Lower leg skin (tissue), 3 donors: ENCODE data around the gene XPC.

Source experiments
- CTCF ChIP-seq, 3 donors: fragments of 450-650 bp; IDR thresholded peaks; one replicate each; pipeline ENCODE4 v1.5.1; 2016; ENCODE audit warnings: antibody characterized with exemption in 3 of 3, mild to moderate bottlenecking in 3 of 3, moderate library complexity in 2 of 3
- POLR2A ChIP-seq, 2 donors: fragments of 450-650 bp; IDR thresholded peaks; one replicate each; pipeline ENCODE4 v1.6.1; 2016 to 2017; ENCODE audit warnings: antibody characterized with exemption in 2 of 2, mild to moderate bottlenecking in 1 of 2, moderate library complexity in 1 of 2

DNA sequence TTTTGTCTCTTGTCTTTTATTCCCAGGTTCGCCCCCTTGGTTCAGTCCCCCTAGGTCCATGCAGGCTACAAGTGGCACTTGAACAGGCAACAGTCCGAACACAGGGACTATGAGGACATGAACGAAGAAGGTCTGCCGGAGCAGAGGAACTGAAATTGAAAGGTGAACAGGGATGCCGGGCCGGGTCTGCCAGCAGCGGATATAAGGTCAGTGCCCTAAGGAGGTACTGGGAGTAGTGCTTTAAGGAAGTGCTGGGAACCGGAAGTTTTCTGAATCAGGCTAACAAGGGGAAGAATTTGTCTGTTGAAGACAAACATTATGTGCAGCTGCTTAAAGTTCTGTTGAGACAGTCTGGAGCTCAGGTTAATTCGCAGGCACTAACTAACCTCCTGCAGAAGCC lies 47.0 kb upstream of the XPC start:
- no peak for TF ChIP-seq CTCF (IDR thresholded peaks at IDR 0.05)
- no peak for TF ChIP-seq POLR2A (IDR thresholded peaks at IDR 0.05)
